Hematopoietic multipotent progenitor cell (in vitro differentiated cells): ENCODE data around the gene CTIF. TPM values are rescaled to one million over a fixed set of nuclear protein-coding genes. Genes with fewer than 3 reads are reported as not detected.
A peak's percentile ranks its signal among the peaks of the same experiment; 100 is the strongest.

Experiments used
- DNase-seq, 3 donors: peaks; one replicate each; pipeline ENCODE4 v3.0.0-alpha.2; 2011 to 2015; ENCODE audit warnings: low read depth in 2 of 3, low spot score in 2 of 3
- total RNA-seq: library from RNA; depleted of rRNA; stranded (reverse); fragments of >200 nt; gene quantifications from one replicate; pipeline ENCODE4 v1.2.3, GENCODE V29; 2012

The CTIF gene
- total RNA-seq, 1 donor: 8.6 TPM

DNA sequence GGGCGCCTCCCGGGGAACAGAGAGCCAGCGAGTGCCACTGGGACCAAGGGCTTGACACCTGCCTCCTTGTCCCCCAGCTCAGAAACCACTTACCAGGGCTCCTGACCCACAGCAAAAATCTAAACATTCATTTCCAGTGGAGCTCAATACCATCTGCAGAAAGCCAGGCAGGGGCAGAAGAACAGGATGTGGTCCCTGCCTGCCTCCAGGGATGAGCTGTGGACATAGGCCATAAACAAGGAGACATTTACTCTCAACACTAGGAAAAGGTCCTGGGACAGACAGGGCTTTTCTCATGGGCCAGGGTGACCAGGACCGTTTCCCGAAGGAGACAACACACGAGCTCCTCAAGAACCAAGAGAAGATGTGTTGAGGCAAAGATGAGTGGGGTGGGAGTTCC lies 203.0 kb downstream of the CTIF start:
- no peak for DNase-seq

DNA sequence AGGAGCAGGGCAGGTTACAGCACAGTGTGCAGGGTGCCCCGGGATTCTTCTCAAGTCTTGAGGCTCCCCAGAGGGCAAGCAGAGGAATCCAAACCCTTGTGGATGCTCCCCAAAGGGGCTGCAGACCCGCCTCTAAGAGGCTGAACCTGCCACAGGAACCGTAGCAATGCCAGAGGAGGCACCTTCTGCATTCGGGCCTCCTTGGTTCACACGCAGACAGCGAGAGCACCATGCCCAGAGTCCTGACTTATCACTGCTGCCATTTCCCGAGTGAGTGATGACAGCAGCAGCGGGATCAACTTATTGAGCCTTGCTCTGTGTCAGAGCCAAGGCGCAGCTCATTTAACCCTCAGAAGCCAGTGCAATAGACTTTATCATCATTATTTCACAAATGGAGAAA lies 203.5 kb downstream of the CTIF start:
- DNase-seq: no peak

DNA sequence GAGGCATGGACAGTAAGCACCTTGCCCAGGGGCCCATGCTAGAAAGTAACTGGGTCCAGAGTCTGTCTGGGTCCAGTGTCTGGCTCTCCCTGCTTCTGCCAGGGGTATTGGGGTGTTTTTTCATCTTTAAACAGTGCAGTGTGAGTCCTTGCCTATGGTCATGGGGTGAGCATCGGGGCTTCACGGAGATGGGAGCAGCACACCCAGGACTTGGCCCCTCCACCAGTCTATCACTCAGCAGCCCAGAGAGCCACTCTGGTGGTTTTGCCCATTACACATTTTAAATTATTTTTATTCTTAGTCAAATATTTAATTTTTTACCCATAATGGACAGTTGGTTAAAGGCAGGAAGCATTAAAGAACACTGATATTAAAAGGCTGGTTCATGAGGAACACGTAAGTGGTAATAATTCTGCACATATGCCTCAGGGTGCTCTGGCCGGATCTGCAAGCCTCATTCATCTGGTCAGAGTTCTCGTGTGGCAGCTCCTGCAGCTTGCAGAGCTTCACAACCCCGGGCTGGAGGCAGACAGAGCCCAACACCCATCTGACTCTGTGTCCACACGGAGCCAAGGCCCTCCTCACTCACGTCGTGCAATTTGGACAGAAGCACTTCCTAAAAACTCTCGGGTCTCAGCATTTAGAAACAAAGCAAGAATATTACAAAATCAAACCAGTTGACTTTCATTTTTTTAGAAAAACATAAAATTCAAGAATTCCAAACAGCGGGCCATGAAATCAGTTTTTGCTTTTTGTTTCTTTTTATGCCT lies 204.1 kb downstream of the CTIF start:
- DNase-seq: no peak

DNA sequence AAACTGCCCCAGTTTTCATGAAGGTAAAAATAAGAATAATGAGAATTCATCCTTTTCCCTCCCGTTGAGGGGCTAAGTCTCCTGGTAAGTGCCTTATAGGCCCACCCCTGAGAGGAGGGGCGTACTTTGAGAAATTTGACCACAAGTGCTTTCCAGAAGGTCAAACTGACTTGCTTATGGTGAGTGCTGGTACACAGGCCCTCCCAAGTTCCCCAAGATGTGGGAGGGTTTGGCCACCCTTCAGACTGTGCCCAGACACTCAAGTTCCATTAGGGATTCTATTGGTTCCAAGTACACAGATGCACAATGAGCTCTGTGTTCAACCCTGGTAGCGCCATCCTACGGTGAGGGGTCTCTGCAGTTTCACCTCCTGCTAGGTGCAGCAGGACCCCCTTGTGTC lies 205.1 kb downstream of the CTIF start:
- no peak for DNase-seq

DNA sequence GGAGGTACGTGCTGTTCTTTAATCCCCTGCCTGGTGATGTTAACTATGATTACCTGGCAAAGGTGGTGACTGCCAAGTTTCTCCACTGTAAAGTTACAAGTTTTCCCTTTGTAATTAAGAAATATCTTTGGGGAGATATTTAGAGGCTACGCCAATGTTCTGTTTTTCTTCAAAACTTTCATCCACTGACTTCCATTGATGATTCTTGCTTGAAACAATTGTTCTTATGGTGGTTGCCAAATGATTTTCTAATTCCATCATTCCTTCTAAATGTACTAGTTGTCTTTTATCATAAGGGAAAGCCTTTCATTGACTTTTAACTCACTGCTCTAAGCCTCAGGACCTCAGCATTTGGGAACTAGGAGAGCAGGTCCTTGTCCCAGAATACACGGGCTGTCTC lies 206.5 kb downstream of the CTIF start:
- DNase-seq: no peak

DNA sequence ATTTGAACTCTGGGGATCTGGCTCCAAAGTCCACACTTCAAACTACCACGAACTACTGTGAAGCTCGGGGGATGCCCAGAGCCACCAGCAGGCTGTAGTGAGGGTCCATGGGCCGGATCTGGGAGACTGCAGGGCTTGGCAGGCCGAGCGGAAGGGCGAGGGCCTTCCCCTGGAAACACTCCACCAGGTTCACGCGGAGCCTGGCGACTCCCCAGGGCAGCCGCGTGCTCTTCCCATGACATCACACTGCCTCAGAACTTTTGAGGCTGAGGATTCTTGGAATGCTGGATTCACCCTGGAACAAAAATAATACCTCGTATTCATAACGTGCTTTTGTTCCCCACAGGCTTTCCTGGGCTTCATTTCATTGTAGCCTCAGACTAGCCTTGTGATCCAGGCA lies 210.9 kb downstream of the CTIF start:
- no peak for DNase-seq

DNA sequence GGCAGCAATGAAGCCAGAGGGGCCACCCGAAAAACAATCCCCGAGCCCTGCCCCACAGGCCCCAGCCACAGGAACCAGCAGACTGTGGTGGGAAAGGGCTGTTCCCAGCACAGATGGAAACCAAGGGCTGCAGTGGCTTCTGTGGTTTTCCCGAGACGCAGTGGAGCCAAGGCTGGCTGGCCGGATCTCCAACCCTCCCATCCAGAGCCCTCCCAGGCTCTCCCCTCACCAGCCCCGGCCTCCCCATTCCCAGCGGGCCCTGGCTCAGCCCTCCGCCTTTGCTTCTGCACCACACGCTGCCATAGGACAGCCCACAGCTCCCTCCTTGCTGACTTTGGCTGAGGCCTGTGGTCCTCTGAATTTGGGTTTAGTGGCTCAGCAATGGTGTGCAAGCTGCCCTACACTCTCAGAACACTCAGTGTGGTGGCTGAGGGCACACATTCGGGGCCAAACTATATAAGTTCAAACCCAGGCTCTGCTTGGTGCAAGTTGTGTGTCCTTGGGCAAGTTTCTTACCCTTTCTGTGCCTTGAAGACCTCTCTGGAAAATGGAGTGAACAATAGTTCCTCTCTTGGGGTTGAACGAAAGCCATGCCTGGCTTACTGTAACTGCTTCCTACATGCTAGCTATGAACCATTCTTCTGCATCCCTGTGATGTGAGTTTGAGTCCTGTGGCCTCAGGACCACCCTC lies 211.8 kb downstream of the CTIF start:
- peak in 1 of 3 donors; percentile 27 for DNase-seq

DNA sequence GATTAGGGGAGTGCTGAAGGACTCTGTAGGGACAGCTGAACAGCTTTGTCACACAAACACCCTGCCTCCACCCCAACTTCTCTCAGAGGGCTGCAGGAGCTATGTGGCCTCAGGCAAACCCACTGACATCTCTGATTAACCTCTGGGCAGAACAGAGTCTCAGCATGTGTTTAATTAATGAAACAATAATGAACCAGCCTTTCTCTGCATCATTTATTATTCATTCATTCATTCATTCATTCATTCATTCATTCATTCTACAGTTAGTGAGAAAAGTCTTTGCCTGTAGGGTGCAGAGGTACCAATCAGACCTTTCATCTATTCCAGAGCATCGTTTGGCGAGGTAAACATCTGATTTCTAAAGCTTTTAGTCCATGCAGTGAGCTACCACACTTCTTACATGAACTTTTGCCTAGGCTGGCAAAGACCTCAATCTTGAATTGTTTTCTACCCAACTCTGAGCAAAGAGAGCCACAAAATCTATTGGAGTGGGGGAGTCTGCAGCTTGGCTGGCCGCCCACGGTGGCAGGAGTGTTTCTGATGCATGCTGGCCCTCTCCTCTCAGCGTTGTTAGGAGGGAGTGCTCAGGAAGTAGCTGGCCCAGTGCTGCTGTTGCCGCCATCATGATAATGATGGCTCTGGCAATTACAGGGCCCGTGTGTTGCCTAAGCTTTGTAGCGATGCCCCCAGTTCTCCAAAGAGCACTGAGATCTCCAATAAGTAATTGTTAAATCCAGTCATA lies 213.1 kb downstream of the CTIF start:
- no peak for DNase-seq

DNA sequence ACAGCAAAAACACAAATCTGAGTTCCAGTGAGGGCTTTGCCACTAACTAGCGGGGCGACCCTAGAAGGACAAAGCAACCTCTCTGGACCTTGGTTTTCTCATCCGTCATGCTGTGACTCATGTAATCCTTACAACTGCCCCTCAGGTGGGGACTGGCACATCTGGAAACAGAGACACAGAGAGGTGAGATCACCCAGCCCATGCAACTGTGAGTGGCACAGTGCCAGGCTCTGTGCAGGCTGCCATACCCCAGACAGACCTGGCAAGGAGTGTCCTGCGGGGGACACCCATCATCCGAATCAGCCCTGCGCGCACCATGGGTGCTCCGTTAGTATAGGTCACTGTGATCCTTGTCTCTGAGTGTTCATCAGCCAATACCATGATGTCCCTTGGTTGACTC lies 213.6 kb downstream of the CTIF start:
- DNase-seq: no peak

DNA sequence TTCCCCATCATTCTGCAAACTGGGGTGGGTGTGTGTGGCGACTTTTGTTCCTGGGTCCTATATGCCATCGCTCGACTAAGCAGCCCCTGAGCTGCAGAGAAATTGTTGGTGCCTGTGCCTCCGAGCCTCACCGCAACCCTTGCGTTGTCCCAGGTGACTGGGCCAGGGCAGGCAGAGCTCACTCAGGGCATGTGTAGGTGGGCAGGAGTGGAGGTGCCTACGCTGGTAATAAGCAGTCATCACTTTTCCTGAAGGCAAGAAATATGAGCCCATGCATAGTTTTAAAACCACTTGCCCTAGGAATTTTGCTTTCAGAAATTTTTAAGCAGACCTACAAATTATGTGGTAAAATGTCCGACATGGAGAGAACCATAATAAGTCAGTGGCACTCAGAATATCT lies 214.1 kb downstream of the CTIF start:
- DNase-seq: no peak

DNA sequence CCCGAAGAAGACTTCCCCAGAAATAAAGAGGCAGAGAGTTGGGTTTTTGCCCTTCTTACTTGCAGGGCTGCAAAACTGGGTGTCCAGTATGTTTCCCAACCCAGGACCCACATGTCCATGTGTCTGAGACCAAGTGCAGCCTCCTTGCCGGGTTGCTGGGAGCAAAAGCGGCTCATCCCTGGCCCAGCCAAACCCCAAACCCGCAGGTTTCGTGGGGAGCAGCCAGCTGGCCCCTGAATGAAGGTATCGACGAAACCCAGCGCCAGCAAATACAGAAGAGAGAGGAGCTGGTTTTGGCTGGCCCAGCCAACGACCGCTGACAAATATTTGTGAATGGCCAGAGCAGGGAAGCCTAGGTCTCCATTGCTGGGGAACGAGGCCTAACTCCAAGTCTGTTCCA lies 214.9 kb downstream of the CTIF start:
- no peak for DNase-seq

DNA sequence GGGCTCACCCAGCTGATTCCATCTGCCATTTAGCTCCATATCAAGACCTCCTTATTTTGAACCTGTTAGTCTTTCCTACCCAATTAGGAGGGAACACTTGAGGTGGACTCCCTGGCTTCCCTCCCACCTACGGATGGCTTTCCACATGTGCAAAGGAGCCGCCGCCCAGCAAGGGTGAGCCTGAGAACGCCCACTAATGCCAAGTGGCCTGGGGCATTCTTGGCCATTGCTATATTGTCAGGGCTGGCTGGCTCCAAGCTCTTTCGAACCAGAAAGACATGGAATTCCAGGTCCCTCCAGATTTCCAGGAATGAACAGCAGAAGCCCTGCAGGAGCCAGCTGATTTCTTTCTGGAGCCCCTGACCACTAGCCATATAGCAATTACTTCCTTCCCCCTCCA lies 215.7 kb downstream of the CTIF start:
- no peak for DNase-seq

DNA sequence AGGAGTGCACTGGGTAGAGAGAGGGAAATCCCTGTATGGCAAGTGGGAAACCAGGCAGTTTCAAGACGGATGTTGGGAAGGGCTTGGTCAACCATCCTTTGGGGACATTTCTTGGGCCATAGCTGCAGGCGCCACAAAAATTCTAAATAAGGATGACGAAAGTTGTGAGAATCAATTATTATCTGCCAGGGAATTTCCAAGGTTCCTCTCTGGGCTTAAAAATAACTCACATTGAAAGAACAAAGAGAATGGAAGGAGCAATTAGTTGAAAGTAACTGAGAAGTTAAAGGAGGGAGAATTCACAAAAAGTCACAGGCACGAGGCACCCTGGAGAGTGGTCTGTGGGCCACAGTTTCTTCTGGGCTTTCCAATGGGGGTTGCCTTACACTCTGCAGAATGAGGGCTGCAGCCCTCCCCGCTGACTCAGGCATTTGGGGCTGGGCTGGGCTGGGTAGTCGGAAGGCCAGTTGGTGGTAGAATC lies 216.2 kb downstream of the CTIF start:
- no peak for DNase-seq

DNA sequence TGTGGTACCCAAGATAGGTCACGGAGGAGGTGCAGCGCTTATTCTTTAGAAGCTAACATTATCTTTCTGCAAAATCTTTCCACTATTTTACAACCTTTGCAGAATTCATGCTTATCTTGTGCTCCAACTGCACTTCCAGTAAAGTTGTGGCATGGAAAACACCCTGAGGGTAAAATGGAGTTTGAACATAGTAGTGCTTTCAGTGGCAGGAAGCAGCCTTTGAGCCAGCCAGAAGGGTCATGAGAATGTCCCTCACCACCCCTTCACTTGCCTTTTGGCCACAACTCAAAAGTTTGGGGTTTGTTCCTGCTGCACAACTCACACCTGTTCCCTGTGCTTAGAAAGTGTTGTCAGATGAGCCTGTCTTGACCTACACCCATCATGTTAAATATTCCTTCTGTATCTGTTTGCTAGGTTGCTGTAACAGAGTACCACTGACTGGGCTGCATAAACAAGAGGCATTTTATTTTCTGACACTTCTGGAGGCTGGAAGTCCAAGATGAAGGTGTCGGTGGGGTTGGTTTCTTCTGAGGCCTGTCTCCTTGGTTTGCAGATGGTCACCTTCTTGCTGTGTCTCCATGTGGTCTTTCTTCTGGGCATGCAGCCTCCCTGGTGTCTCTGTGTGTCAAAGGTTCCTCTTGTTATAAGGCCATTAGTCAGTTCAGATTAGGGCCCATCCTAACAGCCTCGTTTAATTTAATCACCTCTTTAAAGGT lies 217.8 kb downstream of the CTIF start:
- DNase-seq: no peak

DNA sequence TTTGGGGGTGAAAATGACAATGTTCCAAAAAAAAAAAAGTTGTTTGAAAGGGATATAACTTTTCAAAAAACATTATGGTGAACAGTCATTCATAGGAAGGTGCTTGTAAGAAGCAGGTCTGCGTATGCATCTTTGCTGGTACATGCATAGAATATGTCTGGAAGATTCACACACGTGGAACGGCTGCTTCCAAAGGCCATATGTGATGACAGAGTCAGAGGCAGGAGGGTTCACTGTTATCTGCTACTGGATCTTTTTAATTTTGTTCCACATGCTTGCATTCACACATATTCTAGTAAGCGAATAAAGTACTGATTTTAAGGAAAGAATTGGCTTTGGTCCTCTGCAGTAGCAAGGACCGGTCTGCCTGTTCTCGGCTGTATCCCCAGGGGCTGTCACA lies 218.5 kb downstream of the CTIF start:
- no peak for DNase-seq

DNA sequence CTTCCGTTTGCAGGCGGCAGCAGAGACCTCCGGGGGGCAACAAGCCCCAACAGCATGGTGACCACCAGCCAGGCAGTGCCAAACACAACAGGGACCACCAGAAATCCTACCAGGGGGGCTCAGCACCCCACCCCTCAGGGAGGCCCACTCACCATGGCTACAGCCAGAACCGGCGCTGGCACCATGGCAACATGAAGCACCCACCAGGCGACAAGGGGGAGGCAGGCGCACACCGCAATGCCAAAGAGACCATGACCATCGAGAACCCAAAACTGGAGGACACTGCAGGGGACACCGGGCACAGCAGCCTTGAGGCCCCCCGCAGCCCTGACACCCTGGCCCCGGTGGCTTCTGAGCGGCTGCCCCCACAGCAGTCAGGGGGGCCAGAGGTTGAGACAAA lies 219.1 kb downstream of the CTIF start:
- DNase-seq: no peak

DNA sequence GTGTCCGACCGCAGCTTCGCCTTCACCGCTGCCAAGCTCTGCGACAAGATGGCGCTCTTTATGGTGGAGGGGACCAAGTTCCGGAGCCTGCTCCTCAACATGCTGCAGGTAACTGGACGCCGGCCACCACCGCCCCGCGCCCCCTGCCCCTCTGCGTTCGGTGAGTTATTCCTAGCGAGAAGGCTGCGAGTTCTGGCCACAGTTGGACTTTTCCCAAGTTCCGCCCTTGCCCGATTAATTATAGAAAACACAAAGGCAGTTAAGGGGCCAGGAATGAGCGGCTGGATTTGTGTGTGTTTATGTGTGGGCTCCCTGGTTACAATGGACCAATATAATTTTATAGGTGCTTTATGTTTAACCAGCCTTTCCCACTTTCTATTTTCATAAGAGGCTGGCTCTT lies 222.8 kb downstream of the CTIF start:
- DNase-seq: no peak

DNA sequence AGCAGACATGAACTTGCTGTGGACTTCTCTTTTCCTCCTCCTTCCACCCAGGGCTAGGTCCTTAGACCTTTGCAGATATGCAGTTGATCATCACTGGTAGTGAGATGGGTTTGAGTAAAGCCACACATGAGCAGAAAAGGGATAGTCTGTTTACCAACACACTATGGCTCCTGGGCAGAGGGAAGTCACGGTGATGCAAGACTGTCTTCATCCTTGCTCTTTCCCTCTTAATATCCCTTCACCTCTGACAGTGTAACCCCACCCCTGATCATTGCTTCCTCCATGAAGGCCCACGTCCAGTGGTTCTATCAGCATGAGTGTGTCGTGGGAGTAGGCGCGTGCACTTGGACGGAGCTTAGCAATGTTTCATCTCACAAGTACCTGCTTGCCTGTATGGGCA lies 223.2 kb downstream of the CTIF start:
- DNase-seq: no peak

DNA sequence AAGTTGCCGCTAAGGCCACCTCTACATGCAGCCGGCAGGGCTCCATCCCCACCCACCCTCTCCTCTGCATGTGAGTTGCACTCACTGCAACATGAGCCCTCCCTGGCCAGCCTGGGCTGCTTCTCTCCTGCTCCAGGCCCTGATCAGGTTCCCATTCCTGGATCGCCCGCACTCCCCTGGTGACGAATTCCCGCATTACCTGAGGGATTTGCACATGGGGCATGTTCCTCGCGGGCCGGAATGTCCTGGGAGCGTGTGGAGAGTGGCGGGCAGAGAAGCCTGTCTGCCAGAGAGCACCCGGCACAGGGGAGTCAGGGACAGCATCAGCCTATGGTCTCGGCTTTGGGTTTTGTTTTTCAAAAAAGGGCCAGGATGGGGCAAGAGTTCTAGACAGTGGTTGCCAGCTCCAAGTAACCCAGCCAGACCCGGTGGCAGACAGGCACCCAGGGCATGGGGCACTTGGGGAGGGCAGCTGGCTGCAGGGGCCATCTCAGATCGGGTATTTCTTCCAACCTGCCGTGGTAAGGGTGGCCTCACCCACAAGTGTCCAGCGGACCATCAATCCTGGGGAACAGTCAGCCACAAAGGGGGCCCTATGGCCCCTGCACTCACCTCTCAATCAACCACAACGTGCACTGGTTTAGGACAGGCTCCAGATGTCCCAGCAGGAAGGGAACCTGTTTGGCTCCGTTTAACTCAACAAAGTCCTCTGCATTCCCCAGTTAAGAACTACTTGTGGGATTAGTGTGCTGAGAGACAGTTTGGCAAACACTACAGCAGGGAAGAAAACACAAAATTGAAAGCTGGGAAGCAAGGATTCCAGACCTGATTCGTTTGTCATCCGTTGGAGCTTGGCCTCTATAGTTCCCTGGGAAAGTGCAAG lies 224.2 kb downstream of the CTIF start:
- DNase-seq: no peak

DNA sequence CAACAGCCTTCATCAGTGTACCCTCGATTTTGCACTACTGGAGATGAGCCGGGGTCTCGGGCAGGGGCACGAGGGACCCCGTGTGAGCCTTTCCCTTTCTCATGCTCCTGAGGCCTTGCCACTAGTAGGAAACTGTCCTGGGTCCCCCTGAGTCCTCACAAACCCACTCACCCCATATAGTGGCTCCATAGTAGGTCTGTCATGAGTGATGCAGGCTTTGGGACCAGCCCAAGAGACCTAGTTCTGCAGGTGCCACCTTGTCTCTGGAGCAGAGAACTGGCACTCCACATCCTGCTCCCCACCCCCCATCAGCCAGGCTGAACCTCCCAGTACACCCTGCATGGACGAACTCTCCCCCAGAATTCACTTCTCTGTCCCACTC lies 224.9 kb downstream of the CTIF start:
- DNase-seq: no peak
